ENCODE measurements around the gene PDE4D.

PDE4D gene

DNA sequence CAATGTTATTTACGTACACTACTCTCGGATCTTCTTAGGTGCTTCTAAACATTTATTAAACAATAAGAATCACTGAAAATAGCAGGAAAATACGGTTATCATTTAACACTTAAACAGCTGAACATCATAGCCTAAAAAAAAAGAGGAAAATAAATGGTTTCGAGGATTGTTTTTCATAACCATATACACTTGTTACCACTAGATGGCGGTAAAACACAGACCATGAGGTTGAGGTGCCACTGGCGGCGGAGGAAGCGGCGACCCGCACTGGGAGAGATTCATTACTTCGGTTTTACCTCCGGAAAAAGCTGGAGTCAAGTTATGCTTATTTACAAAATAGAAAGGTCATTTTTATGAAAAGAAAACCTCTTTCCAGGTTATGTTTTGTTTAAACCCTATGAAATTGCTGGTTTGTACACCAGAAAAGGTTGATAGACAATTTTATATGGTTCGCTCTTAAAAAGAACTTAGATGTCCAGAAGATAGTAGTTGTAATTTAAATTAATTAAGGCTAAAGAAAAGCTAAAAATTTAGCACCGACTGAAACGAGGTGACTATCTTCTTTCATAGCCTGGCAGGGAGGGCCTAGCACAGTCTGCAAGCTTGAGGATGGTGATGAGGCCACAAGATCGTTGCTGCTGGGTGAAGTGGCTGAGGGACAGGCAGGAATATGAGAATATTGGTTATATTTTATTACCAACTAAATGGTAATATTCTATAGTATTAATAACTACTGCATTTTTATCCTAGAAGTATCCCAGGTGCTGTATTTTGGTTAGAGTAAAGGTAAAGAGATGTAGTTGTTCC is 704.9 kb downstream of the PDE4D start:
- peak in 1 of 2 experiments; percentile 35 for DNase-seq

DNA sequence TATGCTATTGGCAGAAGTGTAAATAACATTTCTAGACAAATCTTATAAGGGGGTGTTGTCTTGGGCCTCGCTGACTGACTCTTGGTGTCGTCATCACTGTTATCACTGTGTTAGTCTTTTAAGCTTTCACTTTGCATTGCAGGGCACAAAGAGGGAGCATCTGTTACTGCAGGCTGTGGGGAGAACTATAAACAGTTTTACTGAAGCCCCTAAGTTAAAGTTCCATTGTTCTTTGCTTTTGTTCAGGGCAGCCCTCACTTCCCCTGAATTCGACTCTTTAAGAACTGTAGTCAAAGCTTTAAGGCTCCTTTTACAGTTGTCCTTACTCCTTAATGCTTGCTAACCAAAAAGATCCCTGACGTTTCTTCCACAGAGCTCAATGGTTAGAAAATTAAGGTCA is 705.7 kb downstream of the PDE4D start:
- DNase-seq = peak in 1 of 2 experiments; percentile 0

DNA sequence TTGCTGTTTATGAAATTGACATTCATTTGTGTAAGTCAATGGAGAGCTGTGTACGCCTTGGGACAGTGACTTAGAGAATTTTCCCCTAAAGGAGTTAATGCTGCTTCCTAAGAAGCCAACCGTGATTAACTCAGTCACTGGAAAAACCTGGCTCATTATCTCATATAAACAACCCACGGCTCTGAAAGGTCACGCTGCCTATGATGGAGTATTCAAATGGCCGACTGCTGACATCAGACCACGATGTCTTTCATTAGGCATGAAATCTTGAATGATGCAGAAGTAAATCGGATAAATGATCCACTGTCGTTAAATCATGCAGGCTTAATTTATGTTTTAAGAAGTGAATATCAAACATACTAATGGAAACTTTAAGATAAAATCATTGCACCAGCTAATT is 706.9 kb downstream of the PDE4D start:
- no peak for DNase-seq

DNA sequence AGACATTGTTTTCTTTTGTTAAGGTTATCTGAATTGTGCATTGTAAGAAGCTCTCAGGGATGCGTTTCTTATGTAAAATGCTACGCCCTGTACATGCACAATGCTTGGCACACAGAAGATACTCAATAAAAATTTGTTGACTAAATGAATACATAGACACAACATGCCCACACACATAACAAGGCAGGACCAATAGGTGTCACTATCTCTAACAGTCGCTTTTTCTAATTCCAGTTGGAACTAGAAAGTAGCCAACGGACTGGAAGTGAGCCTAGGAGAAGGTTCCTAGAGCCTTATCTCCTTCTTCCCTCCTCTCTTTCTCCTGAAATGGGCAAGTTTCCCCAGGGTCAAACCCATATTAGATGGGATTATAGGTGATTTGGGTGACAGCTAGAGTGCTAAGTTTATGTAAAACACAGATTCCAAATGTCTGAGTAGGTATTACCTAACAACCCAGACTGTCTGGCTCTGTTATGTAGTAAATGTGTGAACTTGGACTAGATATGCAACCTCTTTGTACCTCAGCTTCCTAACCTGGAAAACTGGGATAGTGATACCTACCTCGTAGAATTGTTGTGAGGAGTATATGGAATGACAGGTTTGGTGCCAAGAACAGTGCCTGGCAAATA is 707.7 kb downstream of the PDE4D start:
- DNase-seq = no peak

DNA sequence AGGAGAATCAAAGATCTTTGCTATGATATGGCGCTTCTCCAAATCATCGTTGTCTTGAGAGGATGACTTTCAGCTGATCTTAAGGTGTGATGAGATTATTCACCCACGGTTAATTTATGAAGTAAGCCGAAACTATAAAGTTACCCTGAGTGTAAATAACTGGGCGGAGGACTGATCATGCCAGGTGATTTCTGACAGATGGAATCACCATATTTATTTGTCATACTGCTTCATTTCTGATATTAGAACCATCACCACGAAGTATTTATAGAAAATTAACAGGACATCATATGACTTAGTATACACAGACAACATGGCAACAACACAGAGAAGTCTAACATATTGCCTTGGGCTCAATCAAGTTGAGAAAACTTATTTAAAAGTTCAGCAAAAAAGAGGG is 708.8 kb downstream of the PDE4D start:
- DNase-seq = no peak

DNA sequence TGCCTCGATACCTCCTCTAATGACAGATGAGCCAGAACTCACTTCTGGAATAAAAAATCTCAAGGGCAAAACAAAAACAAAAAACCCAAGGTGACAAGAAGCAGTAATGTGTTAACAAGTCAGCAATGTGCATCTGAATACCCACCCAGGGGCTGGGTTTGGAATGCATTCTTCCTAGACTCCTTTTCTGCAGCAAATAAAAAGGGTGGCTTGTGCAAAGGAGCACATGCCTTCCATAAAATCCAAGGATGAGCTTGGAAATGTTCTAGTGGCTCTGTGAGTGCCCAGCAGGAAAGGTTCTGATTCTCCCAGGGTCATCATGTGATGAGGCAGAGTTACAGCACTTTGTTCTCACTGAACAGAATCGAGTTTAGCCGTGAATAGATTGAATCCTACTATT is 710.8 kb downstream of the PDE4D start:
- DNase-seq = no peak

DNA sequence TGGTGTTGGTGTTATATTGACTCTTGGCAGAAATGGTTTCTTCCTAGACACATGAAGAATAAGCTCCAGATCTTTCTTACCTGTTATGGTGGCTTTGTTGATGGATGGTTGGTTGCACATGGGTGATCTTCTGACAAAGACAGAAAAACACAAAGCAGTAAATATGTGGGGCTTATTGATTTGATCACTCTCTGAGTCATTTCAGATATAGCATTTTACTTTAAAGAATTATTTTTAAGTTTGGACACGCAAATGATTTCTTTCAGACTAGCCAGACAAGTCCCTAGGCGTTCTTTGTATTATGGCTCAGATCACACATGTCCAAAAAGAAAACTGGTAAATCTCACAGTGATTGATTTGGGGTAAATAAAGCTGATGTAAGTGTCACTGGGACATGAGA is 713.0 kb downstream of the PDE4D start:
- no peak for DNase-seq

DNA sequence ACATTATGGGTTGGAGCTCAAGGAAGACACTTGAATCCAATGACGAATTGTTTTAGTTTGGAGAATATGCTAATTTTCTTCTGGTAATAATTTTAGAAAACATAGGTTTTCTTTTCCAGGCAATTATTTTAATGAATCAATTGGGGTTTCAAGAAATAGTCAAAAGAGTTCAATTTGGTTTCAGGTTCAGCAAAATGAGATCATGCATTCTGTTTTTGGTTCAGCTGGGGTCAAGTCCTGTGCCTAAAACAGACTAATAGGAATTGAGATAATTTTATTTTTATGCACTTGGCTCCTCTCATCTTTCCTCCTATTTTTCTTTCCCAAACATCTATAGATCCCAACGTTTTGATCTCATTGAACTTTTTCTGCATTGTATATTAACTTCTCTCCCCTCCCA is 713.8 kb downstream of the PDE4D start:
- no peak for DNase-seq

DNA sequence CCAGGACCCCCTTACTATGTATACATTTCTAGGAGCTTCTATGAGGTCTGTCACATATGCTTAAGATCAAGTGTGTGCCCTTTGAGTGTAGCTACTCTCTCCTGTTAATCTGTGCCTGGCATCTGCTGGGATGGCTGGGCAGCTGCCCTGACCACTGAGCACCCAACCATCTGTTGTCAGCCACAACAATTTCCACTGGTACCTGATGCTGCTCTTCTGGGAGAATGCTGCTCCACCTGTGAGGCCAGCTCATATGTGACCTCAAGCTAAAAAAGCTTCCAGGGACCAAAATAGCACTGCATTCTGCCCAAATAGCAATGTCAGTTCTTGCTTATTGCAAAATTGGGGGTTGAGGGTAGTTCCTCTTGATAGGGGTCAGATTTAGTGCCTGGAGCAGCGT is 715.0 kb downstream of the PDE4D start:
- no peak for DNase-seq

DNA sequence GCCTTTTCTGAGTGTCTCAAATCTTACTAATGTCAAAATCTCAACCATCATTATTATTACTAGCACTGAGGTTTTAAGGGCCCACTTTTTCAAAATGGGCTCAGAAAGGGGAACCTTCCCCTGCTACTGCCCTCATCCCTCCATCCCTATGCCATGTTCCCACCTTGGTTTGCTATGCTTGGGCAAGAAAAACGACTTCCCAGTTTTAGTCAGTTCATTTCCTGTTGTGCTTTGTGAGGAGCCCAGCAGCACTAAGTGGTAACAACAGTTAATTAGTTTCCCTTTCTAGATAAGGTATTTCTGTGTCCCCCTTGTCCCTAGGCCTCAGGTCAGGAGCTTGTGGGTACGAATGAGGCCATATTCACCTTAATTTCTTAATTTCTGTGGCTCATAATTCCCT is 715.5 kb downstream of the PDE4D start:
- DNase-seq = no peak

DNA sequence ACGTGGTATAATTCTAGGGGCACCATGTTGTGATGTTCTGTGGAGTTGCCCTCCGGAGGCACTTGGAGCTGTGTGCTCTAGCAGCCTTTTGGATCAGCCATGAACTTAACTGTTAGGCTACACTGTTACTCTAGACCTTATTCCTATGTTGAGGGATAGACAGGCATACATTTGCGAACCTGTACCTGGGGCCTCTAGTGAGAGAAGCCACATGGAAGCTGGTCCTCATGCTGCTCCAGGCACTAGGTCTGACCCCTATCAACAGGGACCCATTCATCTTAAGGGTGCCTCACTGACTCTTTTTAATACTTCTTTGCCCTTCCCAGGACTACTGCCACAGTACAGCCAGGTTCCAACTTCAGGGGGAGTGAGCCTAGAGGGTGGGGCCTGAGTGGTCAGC is 715.9 kb downstream of the PDE4D start:
- no peak for DNase-seq

DNA sequence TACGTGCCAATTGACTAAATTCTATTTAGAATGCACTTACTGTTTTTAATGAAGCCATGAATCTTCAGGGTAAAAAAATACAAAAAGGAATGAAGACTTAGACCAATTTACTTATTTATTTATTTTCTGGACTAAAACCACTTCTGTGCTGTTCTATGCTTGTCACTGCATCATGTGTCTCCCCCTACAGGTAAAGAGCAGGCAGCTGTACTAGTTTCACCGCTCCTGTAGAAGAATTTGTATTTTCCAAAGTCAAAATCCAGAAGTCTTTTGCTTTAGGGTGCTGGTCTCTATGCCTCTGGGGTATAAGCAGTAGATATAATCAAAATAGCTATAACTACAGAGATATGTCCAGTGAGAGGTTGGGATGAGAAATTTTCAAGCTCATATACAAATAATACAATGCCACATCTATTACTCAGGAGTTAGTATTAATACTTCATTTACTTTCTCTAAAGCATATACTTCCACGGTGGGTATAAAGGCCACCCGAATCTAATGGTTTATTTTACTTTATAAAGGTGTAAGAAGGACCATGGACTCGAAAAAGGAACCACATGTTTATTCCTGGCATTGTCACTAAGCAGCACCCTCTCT is 719.2 kb downstream of the PDE4D start:
- DNase-seq = peak in 1 of 2 experiments; percentile 39

DNA sequence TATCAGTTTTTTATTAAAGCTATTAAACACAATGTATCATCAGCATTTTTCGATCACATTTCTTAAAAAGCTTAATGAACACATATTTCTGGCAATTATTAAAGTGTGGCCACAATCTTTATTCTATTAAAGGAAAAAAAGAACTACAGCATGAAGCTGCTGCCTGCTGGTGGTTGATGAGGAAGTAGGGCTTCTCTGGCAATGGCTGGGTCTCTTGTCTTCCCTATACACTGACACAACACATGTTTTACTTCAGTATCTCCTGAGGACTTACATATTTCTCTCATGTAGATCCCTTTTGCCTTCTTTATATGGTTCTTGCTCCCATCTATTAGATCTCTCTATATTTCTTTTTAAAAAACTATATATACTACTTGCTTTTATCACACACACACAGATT is 719.9 kb downstream of the PDE4D start:
- DNase-seq = peak in 1 of 2 experiments; percentile 6

DNA sequence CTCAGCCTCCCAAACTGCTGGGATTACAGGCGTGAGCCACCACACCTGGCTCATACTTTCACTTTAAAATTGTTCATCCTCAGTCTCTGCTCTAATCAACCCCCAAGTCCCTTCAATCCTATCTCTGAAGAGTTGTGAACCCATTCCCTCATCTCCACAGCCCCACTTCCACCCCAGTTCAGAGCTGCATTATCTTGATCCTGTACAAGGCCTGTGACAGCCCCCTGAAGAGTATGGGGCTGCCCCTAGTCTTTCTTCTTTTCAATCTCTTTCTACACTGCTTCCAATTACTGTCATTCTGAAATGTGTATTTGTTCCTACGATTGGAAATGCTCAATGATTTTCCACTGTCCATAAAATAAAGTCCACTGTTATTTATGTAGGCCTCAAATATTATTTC is 722.4 kb downstream of the PDE4D start:
- DNase-seq = no peak

DNA sequence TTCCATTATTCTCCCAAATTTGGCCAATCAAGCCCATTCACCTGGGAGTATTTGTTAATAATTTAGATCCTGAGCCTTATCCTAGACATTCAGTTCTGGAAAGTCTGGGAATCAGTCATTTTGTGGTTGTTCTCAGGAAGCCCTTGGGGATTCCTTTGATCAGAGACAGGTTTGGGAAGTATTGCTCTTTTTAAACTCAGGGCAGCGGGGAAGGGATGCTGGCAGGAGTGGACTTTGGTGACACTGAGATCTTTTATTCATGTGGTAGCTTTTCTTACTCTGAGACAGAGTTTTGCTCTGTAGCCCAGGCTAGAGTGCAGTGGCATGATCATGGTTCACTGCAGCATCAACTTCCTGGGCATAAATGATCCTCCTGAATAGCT is 723.8 kb downstream of the PDE4D start:
- no peak for DNase-seq

DNA sequence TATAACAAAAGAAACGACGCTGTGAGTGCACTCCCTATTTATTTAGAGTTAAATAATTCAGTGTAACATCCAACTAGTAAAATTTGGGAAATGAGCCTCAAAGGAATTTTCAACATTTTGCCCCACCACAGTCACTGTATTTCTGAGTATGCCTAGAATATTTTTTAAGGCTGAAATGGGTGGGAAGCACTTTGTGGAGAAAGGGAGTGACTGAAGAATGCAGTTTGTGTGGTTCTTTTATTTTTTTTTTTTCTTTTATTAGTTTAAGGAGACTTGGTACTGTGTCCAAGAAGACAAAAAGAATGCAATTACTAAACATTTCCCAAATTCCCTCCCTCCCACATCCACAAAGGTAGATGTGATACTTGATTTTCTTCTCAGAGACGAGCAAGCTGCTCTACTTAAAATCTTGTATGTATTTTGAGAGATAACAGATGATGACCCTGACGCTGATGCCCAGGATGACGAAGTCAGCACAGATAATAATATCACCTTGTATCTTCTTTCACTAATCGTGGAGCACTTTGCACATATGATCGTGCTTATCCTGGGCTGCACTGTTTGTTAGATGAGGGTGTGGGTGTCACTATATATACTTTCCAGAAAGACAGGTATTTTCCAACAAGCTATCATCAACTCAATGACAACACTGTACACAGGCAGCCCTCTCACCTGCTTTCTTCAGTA is 724.3 kb downstream of the PDE4D start:
- no peak for DNase-seq

DNA sequence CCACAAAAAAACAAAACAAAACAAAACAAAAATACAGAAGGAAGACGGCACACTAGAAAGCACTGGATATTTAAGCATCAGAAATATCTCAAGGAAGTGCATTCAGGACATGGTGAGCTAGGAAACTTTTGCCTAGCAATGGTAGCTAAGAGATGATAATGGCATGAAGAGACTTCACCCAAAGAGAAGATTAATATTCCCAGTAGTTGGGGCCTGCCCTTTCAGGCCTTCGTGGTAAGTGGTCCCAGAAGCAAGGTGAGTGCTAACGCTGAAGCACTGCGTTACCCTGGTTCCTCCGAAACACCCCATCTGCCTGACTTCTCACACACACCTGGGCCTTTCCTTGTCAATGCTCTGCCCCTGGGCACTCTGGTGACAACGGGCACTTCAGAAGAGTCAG is 725.5 kb downstream of the PDE4D start:
- DNase-seq = no peak

DNA sequence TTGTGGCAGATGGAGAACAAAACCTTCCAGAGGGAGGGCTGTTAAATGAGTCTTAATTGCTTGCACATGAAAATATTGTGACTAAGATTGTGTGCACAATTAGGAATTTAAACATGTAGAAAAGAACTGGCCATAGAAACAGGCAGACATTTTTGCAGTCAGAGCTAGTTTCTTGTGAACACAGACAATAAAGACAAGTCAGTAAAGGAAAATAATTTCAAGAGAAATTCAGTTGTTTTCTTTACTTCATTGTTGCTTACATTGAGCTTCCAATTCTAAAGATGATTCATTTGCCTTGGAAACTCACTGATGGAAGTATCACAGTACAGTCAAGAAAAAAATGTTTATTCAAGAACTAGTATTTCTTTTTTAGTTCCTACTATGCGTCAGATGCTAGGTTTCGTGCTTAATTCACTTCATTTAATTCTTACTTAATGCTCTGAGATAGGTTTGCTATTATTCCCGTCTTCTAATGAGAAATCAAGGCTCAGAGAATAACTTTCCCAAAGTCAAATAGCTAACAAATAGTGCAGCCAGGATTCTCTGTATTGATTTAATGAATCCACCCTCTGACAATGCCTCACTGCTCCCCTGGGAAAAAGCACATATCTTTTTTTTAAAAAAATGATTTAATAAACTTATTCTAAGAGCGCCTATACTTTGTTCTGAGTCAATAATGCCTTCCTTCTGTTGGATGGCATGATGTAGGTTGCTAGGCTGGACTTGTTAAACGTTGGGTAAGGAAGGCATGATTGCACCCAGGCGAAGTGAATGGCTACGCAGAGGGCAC is 729.3 kb downstream of the PDE4D start:
- DNase-seq = no peak

DNA sequence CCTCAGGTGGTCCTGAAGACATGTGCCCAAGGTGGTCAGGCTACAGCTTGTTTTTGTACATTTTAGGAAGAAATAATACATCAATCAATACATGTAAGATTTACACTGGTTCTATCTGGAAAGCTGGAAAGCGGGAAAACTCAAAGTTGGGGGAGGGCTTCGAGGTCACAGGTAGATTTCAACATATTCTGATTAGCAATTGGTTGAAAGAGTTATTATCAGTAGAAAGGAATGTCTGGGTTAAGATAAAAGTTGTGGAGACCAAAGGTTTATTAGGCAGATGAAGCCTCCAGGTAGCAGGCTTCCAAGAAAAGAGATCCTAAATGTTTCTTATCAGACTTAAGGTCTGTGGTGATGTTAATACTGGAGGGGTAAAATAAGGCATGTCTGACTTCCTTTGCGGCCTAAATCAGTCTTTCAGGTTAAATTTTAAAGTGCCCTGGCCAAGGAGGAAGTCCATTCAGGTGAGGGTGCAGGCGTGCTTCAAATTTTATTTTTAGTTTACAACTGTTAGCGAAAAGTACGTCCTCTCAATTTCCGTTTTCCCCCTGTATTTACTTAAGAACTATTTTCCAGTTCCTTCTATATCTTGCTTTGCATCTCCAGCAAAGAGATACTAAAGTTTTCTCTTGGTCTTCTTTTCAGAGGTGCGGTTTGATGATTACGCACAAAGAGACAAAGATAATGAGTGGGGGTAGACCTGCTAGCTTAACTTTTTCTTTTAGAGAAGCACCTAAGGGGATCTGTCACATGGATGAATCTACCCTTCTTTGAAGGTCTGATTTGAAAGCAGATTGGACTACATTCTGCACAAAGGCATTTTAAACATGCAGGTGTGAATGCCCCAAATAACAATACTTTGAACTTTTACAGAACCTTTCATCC is 732.1 kb downstream of the PDE4D start:
- no peak for DNase-seq

DNA sequence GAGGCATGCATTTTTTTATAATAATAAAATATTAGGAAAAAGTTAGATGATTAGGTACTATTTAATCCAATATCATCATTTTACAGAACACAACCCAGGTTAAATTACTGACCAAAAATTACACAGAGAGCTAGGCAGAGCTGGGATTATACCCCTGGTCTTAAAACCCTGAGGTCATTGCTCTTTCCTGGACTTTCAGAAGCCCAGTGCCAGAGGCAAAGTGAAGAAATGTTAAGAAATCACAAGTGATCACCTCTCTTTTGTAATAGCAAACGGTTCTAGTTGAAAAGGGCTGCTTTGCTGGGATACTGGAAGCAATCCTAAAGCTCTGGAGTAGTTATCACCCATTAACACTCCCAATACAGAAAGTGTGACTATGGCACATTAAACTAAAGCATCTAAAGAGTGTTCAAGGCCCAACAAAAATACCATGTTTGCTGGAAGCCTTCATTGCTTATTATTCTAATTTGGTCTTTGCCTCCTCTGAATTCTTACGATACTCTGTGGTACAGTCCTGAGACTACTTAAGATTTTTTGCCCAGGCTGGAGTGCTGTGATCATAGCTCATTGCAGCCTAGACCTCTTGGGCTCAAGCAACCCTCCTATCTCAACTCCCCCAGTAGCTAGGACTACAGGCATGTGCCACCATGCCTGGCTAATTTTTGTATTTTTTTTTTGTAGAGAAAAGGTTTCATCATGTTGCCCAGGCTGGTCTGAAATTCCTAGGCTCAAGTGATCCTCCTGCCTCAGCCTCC is 734.7 kb downstream of the PDE4D start:
- DNase-seq = no peak

DNA sequence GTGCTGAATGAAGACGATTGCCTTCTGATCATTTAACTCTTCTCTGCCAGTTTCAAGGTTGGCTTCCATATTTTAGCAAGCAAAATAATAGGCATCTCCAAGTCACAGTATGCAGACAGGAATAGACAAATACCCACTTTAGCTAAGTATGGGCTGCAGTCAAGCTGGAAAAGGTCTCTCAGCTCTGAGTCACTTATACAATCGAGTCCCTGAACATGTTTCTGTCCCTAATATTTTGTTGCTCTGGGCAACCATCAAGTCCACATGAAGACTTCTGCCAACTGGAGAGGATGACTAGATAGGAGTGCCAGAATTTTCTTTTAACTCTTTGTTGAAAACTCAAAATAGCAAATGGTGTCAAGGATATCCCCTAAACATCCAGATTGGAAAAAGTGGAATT is 735.4 kb downstream of the PDE4D start:
- DNase-seq = no peak

Measured in SHP77 (cell line).